Measurements from ENCODE around the gene APRT.
"Not testable (repeated sequence)": the region's sequence is repeated elsewhere in the genome, so short reads cannot be mapped to it uniquely, and the experiment has no call there.

The APRT gene

DNA sequence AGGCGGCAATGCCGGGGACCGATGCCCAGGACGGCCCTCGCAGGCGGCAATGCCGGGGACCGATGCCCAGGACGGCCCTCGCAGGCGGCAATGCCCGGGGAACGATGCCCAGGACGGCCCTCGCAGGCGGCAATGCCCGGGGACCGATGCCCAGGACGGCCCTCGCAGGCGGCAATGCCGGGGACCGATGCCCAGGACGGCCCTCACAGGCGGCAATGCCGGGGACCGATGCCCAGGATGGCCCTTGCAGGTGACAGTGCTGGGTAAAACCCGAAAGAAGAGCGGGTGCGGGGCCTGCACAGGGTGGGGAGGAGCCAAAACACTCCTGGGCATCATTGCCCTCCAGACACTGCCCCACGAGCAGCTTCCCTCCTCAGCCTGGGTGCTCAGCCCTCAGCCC, 11.9 kb upstream of the APRT start:
- in situ Hi-C loops (cut with HindIII; ENCODE audit: low sequenced_read_pairs) = not testable (repeated sequence)

DNA sequence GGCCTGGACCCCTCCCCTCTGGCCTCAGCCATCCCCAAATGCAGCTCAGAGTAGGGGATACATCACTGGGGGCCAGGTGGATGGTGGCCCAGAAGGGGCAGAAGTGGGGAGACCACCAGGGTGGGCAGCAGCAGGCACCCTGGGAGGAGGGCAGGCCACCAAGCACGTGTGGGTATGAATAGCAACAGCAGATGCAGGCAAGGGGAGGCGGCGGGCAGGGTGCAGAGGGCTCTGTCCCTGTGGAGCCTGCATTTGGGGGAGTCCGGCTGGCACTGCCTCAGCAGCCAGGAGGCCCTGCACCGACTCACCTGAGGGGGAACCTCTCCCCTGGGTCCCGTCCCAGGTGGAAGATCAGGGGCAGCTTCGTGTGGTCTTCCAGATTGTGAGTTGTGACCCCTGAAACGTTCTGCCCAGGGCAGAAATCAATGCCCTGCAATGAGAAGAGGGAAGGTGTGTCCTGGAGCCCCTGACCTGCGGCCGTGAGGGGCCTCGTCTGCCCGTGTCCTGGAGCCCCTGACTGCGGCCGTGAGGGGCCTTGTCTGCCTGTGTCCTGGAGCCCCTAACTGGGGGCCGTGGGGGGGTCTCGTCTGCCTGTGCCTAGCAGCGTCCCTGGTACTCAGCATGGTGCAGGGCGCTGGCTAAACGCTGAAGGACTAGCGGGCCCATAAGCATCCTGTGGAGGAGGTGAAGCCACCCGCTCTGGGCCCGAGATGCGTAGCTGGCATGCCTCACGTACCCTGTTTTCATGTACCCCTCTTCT, 10.7 kb upstream of the APRT start:
- in situ Hi-C loops (cut with HindIII; ENCODE audit: low sequenced_read_pairs) = no loop called here

DNA sequence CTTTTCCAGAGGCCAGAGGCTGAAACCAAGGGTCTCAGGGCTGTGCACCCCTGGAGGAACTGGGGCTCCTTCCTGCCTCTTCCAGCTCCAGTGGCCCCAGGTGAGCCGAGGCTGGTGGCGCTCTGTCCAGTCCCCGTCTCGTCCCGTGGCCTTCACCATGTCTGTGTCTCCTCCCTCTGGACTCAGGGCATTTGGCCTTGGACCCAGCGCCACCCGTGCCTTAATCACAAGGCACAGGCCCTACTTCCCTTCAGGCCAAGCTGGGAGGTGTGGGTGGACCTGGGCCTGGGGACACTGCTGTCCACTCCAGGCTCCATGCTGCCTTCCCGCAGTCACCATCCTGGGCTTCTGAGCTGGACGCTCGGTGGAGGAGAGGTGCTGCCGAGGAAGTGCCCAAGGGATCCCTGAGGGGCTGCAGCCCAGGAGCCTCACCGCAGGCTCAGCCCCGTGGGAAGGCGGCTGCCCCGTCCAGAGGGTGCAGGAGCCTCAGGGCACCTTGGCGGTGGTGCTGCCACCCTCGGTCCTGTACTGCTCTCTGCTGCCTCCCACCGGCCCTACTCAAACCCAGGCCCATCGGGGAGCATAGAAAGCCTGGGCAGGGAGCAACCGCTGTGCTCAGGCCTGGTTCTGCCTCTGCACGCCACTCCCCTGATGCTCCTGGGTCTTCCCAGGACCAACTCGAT, 9.6 kb upstream of the APRT start:
- in situ Hi-C loops (cut with HindIII; ENCODE audit: low sequenced_read_pairs) = no loop called here

- in situ Hi-C loops (cut with HindIII; ENCODE audit: low sequenced_read_pairs) = no loop called here
Measured at GRCh38 chr16:88820385-88821025, 8.8 kb upstream of the APRT start.

GRCh38 chr16:88819126-88819525, 7.4 kb upstream of the APRT start:
- in situ Hi-C loops (cut with HindIII; ENCODE audit: low sequenced_read_pairs) = no loop called here

DNA sequence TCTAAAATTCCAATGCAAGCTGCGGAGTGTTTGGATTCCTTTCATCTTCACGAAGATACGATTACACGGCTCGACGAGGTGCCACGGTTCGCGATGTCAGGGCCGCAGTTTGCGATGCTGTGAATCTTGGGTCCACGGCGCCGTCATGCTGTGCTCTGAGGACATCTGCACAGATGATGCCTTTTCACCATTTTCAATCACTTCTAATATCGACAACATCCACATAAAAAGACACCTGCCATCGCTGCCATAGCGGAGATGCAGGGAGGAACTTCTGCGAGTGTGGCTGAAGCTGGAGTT, 6.8 kb upstream of the APRT start:
- in situ Hi-C loops (cut with HindIII; ENCODE audit: low sequenced_read_pairs) = no loop called here

GRCh38 chr16:88817785-88818574, 6.3 kb upstream of the APRT start:
- in situ Hi-C loops (cut with HindIII; ENCODE audit: low sequenced_read_pairs) = no loop called here

DNA sequence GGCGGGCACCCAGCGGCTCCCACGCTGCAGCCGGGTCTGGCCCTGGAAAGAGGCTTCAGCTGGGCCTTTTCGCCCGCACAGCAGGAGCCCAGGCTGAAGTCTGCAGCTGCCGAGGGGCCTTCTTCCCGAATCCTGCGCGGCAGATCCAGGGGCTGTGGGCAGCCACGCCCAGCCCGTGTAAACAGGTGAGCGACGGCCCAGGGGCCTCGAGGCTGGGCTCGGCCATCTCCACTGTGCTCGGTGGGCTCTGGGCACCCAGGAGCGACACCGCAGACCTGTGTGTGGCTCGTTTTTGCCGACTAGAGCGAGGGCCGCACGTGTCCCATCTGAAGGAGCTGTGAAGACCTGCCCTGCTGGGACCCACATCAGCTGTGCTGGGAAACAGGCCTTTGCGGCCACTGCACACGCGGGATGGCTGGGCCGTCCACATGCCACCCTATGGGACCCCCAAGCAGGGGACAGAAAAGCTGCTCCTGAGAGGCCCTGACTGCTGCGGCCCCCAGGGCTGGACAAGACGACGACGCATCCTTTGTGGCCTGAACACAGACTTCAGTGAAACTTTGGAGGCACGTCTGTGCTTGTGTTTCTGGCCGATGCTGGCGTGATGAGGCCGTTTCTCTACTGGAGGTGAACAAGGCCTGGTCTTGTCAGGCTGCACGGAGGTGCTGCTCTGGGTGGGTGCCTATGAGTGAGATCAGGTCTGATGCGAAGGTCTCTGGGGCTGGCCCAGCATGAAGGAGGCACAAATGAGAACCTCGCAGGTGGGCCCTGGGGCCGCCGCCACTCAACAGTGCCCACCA, 5.2 kb upstream of the APRT start:
- in situ Hi-C loops (cut with HindIII; ENCODE audit: low sequenced_read_pairs) = no loop called here

GRCh38 chr16:88815901-88816589, 4.3 kb upstream of the APRT start:
- in situ Hi-C loops (cut with HindIII; ENCODE audit: low sequenced_read_pairs) = no loop called here

GRCh38 chr16:88815227-88815626, 3.5 kb upstream of the APRT start:
- in situ Hi-C loops (cut with HindIII; ENCODE audit: low sequenced_read_pairs) = no loop called here

- in situ Hi-C loops (cut with HindIII; ENCODE audit: low sequenced_read_pairs) = no loop called here
Measured at GRCh38 chr16:88814144-88814502, 2.4 kb upstream of the APRT start.

GRCh38 chr16:88813269-88814143, 1.8 kb upstream of the APRT start:
- in situ Hi-C loops (cut with HindIII; ENCODE audit: low sequenced_read_pairs) = no loop called here

GRCh38 chr16:88812513-88813268, 963 bp upstream of the APRT start:
- in situ Hi-C loops (cut with HindIII; ENCODE audit: low sequenced_read_pairs) = no loop called here

DNA sequence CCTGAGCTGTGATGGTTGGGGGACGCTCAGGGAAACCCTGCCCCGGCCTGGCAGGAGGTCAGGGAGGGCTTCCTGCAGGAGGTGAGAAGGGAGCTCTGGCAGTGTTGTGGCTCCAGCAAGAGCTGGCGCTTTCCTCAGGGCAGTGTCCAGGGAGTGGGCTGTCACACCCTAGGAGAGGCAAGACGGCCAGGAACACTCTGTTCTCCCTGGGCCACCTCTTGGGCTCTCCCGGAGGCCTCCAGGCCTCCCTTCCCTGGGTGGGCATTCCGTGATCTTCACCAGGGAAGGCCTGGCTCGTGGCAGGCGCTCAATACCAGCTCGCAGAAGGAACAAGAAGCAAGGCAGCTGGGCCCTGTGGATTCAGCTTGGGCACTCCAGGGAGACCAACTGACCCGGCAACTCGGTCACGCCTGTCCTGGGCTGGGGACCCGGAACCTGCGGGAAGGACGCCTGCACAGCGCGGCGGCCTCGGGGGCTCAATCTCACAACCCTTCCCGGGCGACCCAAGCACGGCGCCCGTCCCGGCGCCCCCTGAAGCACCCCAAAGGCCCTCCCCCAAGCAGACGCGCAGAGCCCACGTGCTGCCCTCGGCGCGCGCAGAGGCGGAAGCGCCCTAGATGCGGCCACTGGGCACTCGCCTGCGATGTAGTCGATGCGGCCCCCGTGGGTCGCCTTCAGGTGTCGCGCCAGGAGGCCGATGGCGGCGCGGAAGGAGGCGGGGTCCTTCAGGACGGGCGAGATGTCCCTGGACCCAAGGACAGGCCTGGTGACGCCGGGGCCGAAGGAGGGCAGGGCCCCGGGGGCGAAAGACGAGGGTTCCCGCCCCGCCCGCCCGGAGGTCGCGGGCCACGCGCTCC, 588 bp downstream of the APRT start:
- in situ Hi-C loops (cut with HindIII; ENCODE audit: low sequenced_read_pairs) = no loop called here

- in situ Hi-C loops (cut with HindIII; ENCODE audit: low sequenced_read_pairs) = no loop called here
Measured at GRCh38 chr16:88810166-88810911, 1.4 kb downstream of the APRT start.

GRCh38 chr16:88809676-88810165, 2.0 kb downstream of the APRT start:
- in situ Hi-C loops (cut with HindIII; ENCODE audit: low sequenced_read_pairs) = no loop called here
